ENCODE measurements around the gene HSPA12B.

- no peak for TF ChIP-seq SMAD3 (CRISPR knock-in tag; IDR thresholded peaks at IDR 0.05; ENCODE audit: borderline replicate concordance)
- TF ChIP-seq CTCF (IDR thresholded peaks at IDR 0.05) = no peak
Observed at GRCh38 chr20:3690413-3690812, 42.1 kb upstream of the HSPA12B start.
